ENCODE measurements around the gene NFKBIL1. TPM values are rescaled to one million over a fixed set of nuclear protein-coding genes. Genes with fewer than 3 reads are reported as not detected.
"Not testable (repeated sequence)": the region's sequence is repeated elsewhere in the genome, so short reads cannot be mapped to it uniquely, and the experiment has no call there.

The NFKBIL1 gene
- total and polyA plus RNA-seq, 3 donors from 2014 or later = 25.9 to 55.3 (median 51.2) TPM

- no peak for DNase-seq
- H3K4me3 ChIP-seq = no peak overlapping the region
- H3K27me3 ChIP-seq = no peaks in the 10 kb centered on the region
- no peaks in the 10 kb centered on the region for H3K9me3 ChIP-seq
- no peak overlapping the region for H3K27ac ChIP-seq
- H3K4me1 ChIP-seq = no peaks in the 10 kb centered on the region
- 62 to 73% methylated on average over 8 to 9 of the region's 9 CpGs for WGBS, 2 donors
- TF ChIP-seq POLR2A (IDR thresholded peaks at IDR 0.05) = no peak
- TF ChIP-seq, protein P1, sequence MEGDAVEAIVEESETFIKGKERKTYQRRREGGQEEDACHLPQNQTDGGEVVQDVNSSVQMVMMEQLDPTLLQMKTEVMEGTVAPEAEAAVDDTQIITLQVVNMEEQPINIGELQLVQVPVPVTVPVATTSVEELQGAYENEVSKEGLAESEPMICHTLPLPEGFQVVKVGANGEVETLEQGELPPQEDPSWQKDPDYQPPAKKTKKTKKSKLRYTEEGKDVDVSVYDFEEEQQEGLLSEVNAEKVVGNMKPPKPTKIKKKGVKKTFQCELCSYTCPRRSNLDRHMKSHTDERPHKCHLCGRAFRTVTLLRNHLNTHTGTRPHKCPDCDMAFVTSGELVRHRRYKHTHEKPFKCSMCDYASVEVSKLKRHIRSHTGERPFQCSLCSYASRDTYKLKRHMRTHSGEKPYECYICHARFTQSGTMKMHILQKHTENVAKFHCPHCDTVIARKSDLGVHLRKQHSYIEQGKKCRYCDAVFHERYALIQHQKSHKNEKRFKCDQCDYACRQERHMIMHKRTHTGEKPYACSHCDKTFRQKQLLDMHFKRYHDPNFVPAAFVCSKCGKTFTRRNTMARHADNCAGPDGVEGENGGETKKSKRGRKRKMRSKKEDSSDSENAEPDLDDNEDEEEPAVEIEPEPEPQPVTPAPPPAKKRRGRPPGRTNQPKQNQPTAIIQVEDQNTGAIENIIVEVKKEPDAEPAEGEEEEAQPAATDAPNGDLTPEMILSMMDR (IDR thresholded peaks at IDR 0.05) = no peak
- H3K36me3 ChIP-seq (ENCODE audit: low read depth, missing control alignments) = no peaks in the 10 kb centered on the region
- intact Hi-C loops (cut with DNase I; ENCODE audit: low total_unique reads) = no loop called here
Observed at GRCh38 chr6:31586599-31587281, 39.3 kb downstream of the NFKBIL1 start.

DNA sequence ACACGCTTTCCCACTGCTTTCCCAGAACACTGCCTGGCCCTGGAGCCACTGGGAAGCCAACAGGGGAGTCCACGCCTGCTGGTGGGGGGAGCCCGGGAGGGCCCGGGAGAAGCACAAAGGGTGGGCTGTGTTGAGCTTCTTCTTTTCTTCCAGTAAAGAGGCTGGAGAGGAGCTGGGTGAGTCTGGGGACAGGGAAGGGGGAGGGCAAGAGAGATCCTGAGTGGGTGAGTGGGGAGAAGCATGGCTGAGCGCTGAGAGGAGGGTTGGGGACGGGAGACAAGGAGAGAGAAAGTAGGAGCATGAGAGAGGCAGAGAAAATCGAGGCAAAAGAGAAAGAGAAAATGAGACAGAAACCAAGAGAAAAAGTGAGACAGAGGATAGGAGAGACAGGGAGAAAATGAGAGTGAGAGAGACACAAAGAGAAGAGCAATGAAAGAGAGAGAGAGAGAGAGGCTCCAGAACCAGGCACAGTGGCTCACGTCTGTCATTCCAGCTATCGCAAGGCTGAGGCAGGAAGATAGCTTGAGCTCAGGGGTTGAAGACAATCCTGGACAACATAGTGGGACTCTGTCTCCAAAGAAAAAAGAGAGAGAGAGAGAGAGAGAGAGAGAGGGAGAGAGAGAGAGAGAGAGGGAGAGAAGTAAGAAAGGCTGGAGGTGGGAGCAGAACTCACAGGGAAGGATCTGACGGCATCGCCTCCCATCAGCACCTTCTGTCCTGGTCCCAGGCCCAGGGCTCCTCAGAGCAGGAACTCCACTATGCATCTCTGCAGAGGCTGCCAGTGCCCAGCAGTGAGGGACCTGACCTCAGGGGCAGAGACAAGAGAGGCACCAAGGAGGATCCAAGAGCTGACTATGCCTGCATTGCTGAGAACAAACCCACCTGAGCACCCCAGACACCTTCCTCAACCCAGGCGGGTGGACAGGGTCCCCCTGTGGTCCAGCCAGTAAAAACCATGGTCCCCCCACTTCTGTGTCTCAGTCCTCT lies 40.7 kb downstream of the NFKBIL1 start:
- no peak for TF ChIP-seq POLR2A (IDR thresholded peaks at IDR 0.05)
- TF ChIP-seq, protein P1 (IDR thresholded peaks at IDR 0.05) = no peak
- Histone ChIP-seq H3K9me3 (no peaks in the 10 kb centered on the region), H3K36me3 (ENCODE audit: low read depth, missing control alignments) (no peaks in the 10 kb centered on the region), H3K27me3 (no peaks in the 10 kb centered on the region), H3K27ac (no peak overlapping the region), H3K4me3 (no peak overlapping the region), H3K4me1 (no peaks in the 10 kb centered on the region)
- intact Hi-C loops (cut with DNase I; ENCODE audit: low total_unique reads) = no loop called here
- no peak for DNase-seq
- WGBS, 2 donors = 66 to 67% methylated on average over 11 to 12 of the region's 12 CpGs

- WGBS, 2 donors = 56 to 67% methylated on average over 9 of the region's 9 CpGs
- no peak for DNase-seq
- intact Hi-C loops (cut with DNase I; ENCODE audit: low total_unique reads) = no loop called here
Observed at GRCh38 chr6:31588871-31589650, 41.7 kb downstream of the NFKBIL1 start.

GRCh38 chr6:31590691-31591090 lies 43.3 kb downstream of the NFKBIL1 start:
- not testable (repeated sequence) for H3K36me3 ChIP-seq (ENCODE audit: low read depth, missing control alignments); H3K27ac ChIP-seq; DNase-seq; H3K27me3 ChIP-seq; H3K9me3 ChIP-seq; H3K4me3 ChIP-seq; H3K4me1 ChIP-seq
- intact Hi-C loops (cut with DNase I; ENCODE audit: low total_unique reads) = loop anchor here (10.0 kb wide), 1 partner anchor 46 kb away; the partner anchor contains the start of genes ATP6V1G2, DDX39B and NFKBIL1
- WGBS, 2 donors = 76 to 91% methylated on average over 5 of the region's 5 CpGs

More at GRCh38 chr6:31588871-31589650, 41.7 kb downstream of the NFKBIL1 start:
- H3K9me3 ChIP-seq = no peaks in the 10 kb centered on the region
- no peak overlapping the region for H3K27ac ChIP-seq
- H3K36me3 ChIP-seq (ENCODE audit: low read depth, missing control alignments) = no peaks in the 10 kb centered on the region
- no peaks in the 10 kb centered on the region for H3K27me3 ChIP-seq
- no peak for TF ChIP-seq POLR2A (IDR thresholded peaks at IDR 0.05)
- TF ChIP-seq, protein P1 (IDR thresholded peaks at IDR 0.05) = no peak
- no peaks in the 10 kb centered on the region for H3K4me1 ChIP-seq
- H3K4me3 ChIP-seq = no peak overlapping the region

All from testis (tissue), 3 donors.